Ascending aorta (tissue), 2 donors: Measurements from ENCODE around the gene CALN1. TPM values are rescaled to one million over a fixed set of nuclear protein-coding genes. Genes with fewer than 3 reads are reported as not detected.

ENCODE experiments used
- DNase-seq, 2 donors: peaks; one replicate each; pipeline ENCODE4 v3.0.0-alpha.2; 2019; ENCODE audit warnings: low spot score in 2 of 2
- H3K27ac ChIP-seq, 2 donors: fragments of 200-600 bp; sonication (generic); one replicate each; pipeline ENCODE4 v1.5.1; 2016 to 2017; ENCODE audit warnings: mild to moderate bottlenecking in 1 of 2
- H3K27me3 ChIP-seq: fragments of 200-600 bp; sonication (generic); one replicate; pipeline ENCODE4 v1.5.1; 2017
- H3K36me3 ChIP-seq, 2 donors: fragments of 200-600 bp; sonication (generic); one replicate each; pipeline ENCODE4 v1.5.1; 2016
- H3K4me1 ChIP-seq, 2 donors: fragments of 200-600 bp; sonication (generic); one replicate each; pipeline ENCODE4 v1.5.1; 2016 to 2017; ENCODE audit warnings: mild to moderate bottlenecking in 1 of 2
- H3K4me3 ChIP-seq, 2 donors: fragments of 200-600 bp; sonication (generic); one replicate each; pipeline ENCODE4 v1.5.1; 2016 to 2017; ENCODE audit warnings: mild to moderate bottlenecking in 1 of 2
- H3K9me3 ChIP-seq, 2 donors: fragments of 200-600 bp; sonication (generic); one replicate each; pipeline ENCODE4 v1.5.1; 2016
- intact Hi-C: fragments of 100-400 bp; cut with DNase I; formaldehyde crosslinking; loops from one replicate; pipeline ENCODE4 v1.15.1; 2023
- total RNA-seq: library from RNA; depleted of rRNA; stranded (reverse); fragments of >200 nt; gene quantifications from one replicate; pipeline ENCODE4 v1.1.0, GENCODE V29; 2016
- TF ChIP-seq, protein P1 (sequence below), 3 experiments: fragments of 200-600 bp in 2 of 3; fragments of 450-650 bp in 1 of 3; sonication (generic) in 2 of 3; IDR thresholded peaks; one replicate each; pipeline ENCODE4 v1.5.1; 2016 to 2019; ENCODE audit warnings: antibody characterized with exemption in 3 of 3, mild to moderate bottlenecking in 1 of 3, moderate library complexity in 1 of 3

The CALN1 gene
- total RNA-seq, 1 donor from 2014 or later = 1.2 TPM

DNA sequence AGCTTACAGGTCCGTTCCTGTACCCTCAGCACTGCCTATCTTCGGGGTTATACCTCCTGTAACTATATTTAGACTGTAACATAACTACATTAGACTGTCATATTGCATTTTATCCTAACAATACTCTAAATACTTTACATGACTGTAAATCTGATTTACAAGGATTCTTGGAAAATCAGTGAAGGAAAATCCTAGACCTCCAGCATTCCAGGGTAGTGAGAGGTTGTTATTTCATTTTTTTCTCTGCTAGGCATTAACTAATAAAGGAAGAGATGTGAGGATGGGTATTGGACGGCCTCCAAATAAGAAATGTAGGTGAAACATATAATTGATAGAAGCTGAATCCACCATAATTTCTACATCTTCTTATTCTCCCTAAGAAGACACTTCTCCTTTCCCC is 569.4 kb downstream of the CALN1 start:
- Histone ChIP-seq H3K36me3 (no peaks in the 10 kb centered on the region), H3K27ac (no peak overlapping the region), H3K4me3 (no peak overlapping the region), H3K4me1 (no peaks in the 10 kb centered on the region), H3K9me3 (no peaks in the 10 kb centered on the region), H3K27me3 (no peaks in the 10 kb centered on the region)
- intact Hi-C loops = no loop called here
- TF ChIP-seq, protein P1, sequence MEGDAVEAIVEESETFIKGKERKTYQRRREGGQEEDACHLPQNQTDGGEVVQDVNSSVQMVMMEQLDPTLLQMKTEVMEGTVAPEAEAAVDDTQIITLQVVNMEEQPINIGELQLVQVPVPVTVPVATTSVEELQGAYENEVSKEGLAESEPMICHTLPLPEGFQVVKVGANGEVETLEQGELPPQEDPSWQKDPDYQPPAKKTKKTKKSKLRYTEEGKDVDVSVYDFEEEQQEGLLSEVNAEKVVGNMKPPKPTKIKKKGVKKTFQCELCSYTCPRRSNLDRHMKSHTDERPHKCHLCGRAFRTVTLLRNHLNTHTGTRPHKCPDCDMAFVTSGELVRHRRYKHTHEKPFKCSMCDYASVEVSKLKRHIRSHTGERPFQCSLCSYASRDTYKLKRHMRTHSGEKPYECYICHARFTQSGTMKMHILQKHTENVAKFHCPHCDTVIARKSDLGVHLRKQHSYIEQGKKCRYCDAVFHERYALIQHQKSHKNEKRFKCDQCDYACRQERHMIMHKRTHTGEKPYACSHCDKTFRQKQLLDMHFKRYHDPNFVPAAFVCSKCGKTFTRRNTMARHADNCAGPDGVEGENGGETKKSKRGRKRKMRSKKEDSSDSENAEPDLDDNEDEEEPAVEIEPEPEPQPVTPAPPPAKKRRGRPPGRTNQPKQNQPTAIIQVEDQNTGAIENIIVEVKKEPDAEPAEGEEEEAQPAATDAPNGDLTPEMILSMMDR (IDR thresholded peaks at IDR 0.05) = no peak
- DNase-seq = no peak

DNA sequence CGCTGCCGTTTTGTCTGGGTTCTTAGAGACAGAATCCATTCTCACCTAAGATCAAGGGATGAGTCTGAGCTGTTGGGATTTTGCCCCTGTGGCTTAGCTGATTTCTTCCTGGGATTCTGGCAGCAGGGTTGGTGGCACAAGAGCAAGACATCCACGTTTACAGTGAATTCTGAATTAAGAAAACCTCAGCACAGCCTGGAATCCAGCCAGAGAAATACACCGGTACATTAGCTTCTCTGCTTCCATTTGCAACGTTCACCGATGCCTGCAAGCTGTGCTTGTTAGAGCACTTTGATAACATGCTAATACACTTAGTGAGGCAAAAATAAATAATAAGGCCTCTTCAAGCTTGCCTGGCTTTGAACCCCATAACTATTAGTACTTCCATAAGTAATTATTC is 569.8 kb downstream of the CALN1 start:
- no peak for DNase-seq
- intact Hi-C loops = no loop called here
- no peak overlapping the region for H3K27ac ChIP-seq
- no peaks in the 10 kb centered on the region for H3K4me1 ChIP-seq
- H3K36me3 ChIP-seq = no peaks in the 10 kb centered on the region
- H3K4me3 ChIP-seq = no peak overlapping the region
- no peaks in the 10 kb centered on the region for H3K27me3 ChIP-seq
- H3K9me3 ChIP-seq = no peaks in the 10 kb centered on the region
- TF ChIP-seq, protein P1 (IDR thresholded peaks at IDR 0.05) = no peak

DNA sequence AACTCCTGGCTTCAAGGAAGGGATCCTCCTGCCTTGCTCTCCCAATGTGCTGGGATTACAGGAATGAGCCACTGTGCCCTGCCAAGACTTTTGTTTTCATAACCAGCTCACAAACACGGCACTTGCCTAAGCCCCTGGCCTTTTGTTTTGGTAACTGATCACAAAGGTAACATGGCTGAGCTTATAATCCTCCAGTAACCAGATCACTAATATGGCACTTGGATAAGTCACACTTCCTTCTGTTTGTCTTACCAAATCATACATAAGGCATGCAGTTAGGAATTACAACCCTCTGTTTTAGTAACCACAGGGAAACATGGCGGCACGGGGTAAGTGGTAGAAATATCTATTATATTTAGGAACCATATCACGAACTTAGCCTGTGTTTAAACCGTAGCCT is 577.1 kb downstream of the CALN1 start:
- no peak overlapping the region for H3K27ac ChIP-seq
- no peaks in the 10 kb centered on the region for H3K36me3 ChIP-seq
- no peaks in the 10 kb centered on the region for H3K4me1 ChIP-seq
- TF ChIP-seq, protein P1 (IDR thresholded peaks at IDR 0.05) = no peak
- no peaks in the 10 kb centered on the region for H3K9me3 ChIP-seq
- no peak for DNase-seq
- intact Hi-C loops = no loop called here
- no peaks in the 10 kb centered on the region for H3K27me3 ChIP-seq
- H3K4me3 ChIP-seq = no peak overlapping the region

DNA sequence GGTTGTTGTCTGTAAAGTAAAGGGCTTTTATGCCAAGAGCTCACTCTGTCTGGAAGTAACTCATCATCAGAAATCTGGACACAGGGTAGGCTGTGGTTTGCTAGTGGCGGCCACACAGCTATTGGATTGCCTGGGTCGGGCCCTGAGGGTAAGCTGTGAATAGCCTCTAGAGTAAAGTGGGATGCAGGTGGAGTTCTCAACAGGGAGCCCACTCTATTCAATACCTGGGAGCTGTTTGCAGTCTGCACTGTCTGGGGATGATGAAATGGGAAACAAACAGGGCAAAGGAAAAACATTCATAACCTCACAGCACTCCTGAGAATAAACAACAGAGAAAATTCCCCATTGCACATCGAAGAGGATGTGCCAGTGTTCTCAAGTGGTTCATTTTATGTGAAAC is 582.6 kb downstream of the CALN1 start:
- Histone ChIP-seq H3K27ac (no peak overlapping the region), H3K36me3 (no peaks in the 10 kb centered on the region)
- intact Hi-C loops = no loop called here

DNA sequence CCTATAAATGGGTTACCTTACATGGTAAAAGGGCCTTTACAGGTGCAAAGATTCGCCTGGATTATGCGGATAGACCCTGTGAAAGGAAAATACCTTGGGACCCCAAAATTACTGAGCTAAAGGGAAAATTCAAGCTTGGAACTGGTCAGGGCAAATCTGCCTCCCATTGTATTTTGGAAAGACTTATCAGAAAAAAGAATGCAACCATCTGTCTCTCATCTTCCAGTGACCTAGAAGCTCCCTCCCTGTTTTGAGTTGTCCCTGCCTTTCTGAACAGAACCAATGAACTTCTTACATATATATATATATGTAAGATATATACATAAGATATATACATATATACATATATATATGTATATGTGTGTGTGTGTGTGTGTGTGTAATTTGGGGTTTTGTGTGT is 583.8 kb downstream of the CALN1 start:
- H3K27me3 ChIP-seq = no peaks in the 10 kb centered on the region
- no peak for DNase-seq
- H3K4me3 ChIP-seq = no peak overlapping the region
- no peaks in the 10 kb centered on the region for H3K36me3 ChIP-seq
- H3K27ac ChIP-seq = no peak overlapping the region
- H3K4me1 ChIP-seq = no peaks in the 10 kb centered on the region
- no peaks in the 10 kb centered on the region for H3K9me3 ChIP-seq
- intact Hi-C loops = no loop called here
- TF ChIP-seq, protein P1 (IDR thresholded peaks at IDR 0.05) = no peak

More for the DNA sequence above, 582.6 kb downstream of the CALN1 start:
- Histone ChIP-seq H3K9me3 (no peaks in the 10 kb centered on the region), H3K27me3 (no peaks in the 10 kb centered on the region), H3K4me3 (no peak overlapping the region), H3K4me1 (no peaks in the 10 kb centered on the region)
- TF ChIP-seq, protein P1 (IDR thresholded peaks at IDR 0.05) = no peak
- no peak for DNase-seq

DNA sequence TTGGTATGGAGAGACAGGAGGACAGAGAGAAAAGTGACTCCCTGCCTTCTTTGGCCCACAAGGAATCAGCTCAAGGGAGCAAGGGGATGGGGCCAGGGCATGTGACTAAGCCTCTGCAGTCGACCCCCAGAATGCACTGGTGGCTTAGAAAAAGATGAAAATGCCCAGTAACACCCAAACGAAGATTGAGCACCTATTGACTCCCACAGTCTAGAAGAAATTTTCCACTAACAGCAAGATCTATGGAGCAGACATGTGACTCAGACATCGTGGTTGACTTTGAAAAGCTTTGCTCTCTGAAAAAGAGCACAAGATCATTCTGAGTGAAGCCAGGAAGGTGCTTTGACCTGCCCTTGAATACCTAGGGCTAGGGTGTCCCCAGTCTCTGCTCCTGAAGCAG is 586.0 kb downstream of the CALN1 start:
- Histone ChIP-seq H3K4me3 (no peak overlapping the region), H3K36me3 (no peaks in the 10 kb centered on the region), H3K27me3 (no peaks in the 10 kb centered on the region), H3K4me1 (no peaks in the 10 kb centered on the region), H3K27ac (no peak overlapping the region), H3K9me3 (no peaks in the 10 kb centered on the region)
- TF ChIP-seq, protein P1 (IDR thresholded peaks at IDR 0.05) = no peak
- no peak for DNase-seq
- intact Hi-C loops = no loop called here
